ENCODE measurements around the gene GNAI3.

Gene GNAI3

GRCh38 chr1:109625601-109626560 is 77.5 kb downstream of the GNAI3 start:
- in situ Hi-C loops (cut with HindIII; ENCODE audit: low sequenced_read_pairs), result no loop called here
- H3K4me3 ChIP-seq (ENCODE audit: low read depth, low read length), result no peak overlapping the region
- no peak for DNase-seq (ENCODE audit: low read depth)
- TF ChIP-seq, protein P1, sequence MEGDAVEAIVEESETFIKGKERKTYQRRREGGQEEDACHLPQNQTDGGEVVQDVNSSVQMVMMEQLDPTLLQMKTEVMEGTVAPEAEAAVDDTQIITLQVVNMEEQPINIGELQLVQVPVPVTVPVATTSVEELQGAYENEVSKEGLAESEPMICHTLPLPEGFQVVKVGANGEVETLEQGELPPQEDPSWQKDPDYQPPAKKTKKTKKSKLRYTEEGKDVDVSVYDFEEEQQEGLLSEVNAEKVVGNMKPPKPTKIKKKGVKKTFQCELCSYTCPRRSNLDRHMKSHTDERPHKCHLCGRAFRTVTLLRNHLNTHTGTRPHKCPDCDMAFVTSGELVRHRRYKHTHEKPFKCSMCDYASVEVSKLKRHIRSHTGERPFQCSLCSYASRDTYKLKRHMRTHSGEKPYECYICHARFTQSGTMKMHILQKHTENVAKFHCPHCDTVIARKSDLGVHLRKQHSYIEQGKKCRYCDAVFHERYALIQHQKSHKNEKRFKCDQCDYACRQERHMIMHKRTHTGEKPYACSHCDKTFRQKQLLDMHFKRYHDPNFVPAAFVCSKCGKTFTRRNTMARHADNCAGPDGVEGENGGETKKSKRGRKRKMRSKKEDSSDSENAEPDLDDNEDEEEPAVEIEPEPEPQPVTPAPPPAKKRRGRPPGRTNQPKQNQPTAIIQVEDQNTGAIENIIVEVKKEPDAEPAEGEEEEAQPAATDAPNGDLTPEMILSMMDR (IDR thresholded peaks at IDR 0.05; ENCODE audit: low read depth, low read length, missing control alignments), result no peak

- DNase-seq (ENCODE audit: low read depth), result no peak
- TF ChIP-seq, protein P1 (IDR thresholded peaks at IDR 0.05; ENCODE audit: low read depth, low read length, missing control alignments), result no peak
- in situ Hi-C loops (cut with HindIII; ENCODE audit: low sequenced_read_pairs), result no loop called here
- no peak overlapping the region for H3K4me3 ChIP-seq (ENCODE audit: low read depth, low read length)
These were observed 78.4 kb downstream of the GNAI3 start for GRCh38 chr1:109626682-109627408.

- TF ChIP-seq, protein P1 (IDR thresholded peaks at IDR 0.05; ENCODE audit: low read depth, low read length, missing control alignments), result no peak
- in situ Hi-C loops (cut with HindIII; ENCODE audit: low sequenced_read_pairs), result no loop called here
- no peak overlapping the region for H3K4me3 ChIP-seq (ENCODE audit: low read depth, low read length)
- DNase-seq (ENCODE audit: low read depth), result no peak
These were observed 79.4 kb downstream of the GNAI3 start for GRCh38 chr1:109627692-109628399.

GRCh38 chr1:109628540-109629321 is 80.3 kb downstream of the GNAI3 start:
- TF ChIP-seq, protein P1 (IDR thresholded peaks at IDR 0.05; ENCODE audit: low read depth, low read length, missing control alignments), result no peak
- no peak overlapping the region for H3K4me3 ChIP-seq (ENCODE audit: low read depth, low read length)
- no peak for DNase-seq (ENCODE audit: low read depth)
- in situ Hi-C loops (cut with HindIII; ENCODE audit: low sequenced_read_pairs), result no loop called here

DNA sequence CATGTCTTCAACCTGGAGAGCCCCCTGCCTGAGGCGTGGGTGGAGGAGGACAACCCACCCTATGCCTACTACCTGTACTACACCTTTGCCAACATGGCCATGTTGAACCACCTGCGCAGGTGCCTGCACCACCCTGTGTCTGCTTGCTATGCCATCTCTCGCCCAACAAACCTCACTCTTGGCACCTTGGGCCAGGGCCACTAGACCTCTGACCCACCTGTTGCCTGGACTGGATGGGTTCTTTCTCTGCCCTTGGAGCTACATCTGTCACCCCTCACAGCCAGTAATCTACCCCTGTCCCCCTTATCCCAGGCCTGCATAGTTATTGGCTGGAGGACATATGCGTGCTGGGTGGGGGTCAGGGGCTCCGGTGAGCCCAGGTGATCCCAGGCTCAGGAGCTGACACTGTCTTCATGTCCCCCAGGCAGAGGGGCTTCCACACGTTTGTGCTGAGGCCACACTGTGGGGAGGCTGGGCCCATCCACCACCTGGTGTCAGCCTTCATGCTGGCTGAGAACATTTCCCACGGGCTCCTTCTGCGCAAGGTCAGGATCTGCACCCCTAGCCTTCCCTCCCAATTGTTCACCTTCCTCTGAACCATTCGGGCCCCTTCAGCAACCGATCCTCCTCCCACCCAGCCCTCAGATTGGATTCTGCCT is 81.1 kb downstream of the GNAI3 start:
- TF ChIP-seq, protein P1 (IDR thresholded peaks at IDR 0.05; ENCODE audit: low read depth, low read length, missing control alignments), result no peak
- in situ Hi-C loops (cut with HindIII; ENCODE audit: low sequenced_read_pairs), result no loop called here
- H3K4me3 ChIP-seq (ENCODE audit: low read depth, low read length), result no peak overlapping the region
- no peak for DNase-seq (ENCODE audit: low read depth)
